Fibroblast of upper back skin (primary cell): ENCODE results near the gene SENP8.

Experiments
- DNase-seq: peaks from one replicate; pipeline ENCODE4 v3.0.0-alpha.2; 2013

SENP8 gene

GRCh38 chr15:72176159-72176558 lies 58.0 kb downstream of the SENP8 start:
- DNase-seq: no peak

DNA sequence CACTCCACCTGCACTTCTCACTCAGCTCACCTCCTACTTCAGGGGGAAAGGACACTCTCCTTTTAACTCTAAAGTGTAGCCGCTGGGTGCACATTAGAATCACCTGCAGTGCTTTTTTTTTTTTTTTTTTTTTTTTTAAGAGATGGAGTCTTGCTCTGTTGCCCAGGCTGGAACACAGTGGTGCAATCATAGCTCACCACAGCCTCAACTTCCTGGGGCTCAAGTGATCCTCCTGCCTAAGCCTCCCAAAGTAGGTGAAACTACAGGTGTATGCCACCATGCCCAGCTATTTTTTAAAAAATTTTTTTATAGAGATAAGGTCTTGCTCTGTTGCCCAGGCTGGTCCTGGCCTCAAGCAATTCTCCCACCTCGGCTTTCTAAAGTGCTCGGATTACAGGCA lies 58.5 kb downstream of the SENP8 start:
- DNase-seq: no peak

GRCh38 chr15:72178976-72179585 lies 60.9 kb downstream of the SENP8 start:
- no peak for DNase-seq

- no peak for DNase-seq
Measured at GRCh38 chr15:72179950-72180581, 61.9 kb downstream of the SENP8 start.

- no peak for DNase-seq
Measured at GRCh38 chr15:72180761-72181324, 62.6 kb downstream of the SENP8 start.

DNA sequence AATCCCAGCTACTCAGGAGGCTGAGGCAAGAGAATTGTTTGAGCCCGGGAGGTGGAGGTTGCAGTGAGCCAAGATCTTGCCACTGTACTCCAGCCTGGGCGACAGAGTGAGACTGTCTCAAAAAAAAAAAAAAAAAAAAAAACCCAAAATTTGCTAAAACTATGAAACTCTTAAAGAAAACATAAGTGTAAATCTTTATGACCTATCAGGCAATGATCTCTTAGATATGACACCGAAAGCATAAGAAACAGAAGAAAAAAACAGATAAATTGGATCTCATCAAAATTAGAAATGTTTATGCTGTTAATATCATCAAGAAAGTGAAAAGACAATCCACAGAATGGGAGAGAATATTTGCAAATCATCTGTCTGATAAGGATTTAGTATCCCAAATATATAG lies 64.0 kb downstream of the SENP8 start:
- no peak for DNase-seq

DNA sequence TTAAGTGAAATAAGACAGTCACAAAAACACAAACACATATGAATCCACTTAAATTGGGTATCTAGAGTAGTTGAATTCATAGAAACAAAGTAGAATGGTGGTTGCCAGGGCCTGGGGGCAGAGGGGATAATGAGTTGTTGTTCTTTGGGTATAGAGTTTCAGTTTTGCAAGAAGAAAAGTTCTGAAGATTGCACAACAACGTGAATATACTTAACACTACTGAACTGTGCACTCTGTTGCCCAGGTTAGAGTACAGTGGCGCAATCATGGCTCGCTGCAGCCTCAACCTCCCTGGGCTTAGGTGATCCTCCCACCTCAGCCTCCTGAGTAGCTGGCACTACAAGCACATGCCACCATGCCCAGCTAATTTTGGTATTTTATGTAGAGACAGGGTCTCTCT lies 64.5 kb downstream of the SENP8 start:
- DNase-seq: no peak

GRCh38 chr15:72183781-72184164 lies 65.6 kb downstream of the SENP8 start:
- no peak for DNase-seq

- no peak for DNase-seq
Measured at GRCh38 chr15:72184165-72184811, 66.1 kb downstream of the SENP8 start.

DNA sequence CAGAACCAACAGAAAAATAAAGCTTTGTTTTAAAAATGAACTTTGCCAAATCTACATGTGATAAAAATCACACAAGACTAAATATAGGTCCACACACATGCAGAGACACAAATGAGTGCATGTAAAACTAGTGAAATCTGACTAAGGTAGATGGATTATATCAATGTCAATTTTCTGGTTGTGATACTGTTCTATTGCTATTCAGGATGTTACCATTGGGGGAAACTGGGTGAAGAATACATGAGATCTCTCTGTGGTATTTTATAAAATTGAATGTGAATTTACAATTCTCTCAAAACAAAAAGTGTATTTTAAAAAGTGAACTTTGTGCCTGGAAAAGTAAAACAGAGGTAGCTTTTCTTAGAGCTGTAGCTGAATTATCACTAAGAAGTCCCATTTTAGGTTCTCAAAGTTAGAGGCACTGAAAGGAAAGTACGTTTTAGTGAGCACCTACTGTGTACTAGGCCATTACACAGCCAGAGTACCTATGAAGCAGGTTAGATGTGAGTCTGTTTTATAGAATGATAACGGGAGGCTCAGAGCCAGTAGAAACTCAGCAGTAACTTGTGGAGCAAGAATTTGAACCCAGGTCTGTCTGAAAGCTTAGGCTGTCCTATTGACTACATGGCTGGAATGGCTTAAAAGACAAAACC lies 71.2 kb downstream of the SENP8 start:
- no peak for DNase-seq

GRCh38 chr15:72192416-72192815 lies 74.2 kb downstream of the SENP8 start:
- no peak for DNase-seq
